Epithelial cell of proximal tubule (primary cell): ENCODE data around the gene SPINK1. TPM values are rescaled to one million over a fixed set of nuclear protein-coding genes. Genes with fewer than 3 reads are reported as not detected.
"Not testable (repeated sequence)": the region's sequence is repeated elsewhere in the genome, so short reads cannot be mapped to it uniquely, and the experiment has no call there.

Experiments
- DNase-seq: peaks from one replicate; pipeline ENCODE4 v3.0.0-alpha.2; 2011; ENCODE audit warnings: low read depth
- H3K4me3 ChIP-seq: 2 replicates; pipeline ENCODE4 v1.5.1; 2011; ENCODE audit warnings: low read depth, mild to moderate bottlenecking, low read length
- total RNA-seq: library from RNA; depleted of rRNA; stranded (reverse); fragments of >200 nt; gene quantifications from 2 replicates; pipeline ENCODE4 v1.2.3, GENCODE V29; 2015
- TF ChIP-seq, protein P1 (sequence below): conservative IDR thresholded peaks from 2 replicates; pipeline ENCODE4 v1.5.1; 2012; ENCODE audit warnings: low read depth, mild to moderate bottlenecking, low read length

SPINK1 gene
- total RNA-seq, 1 donor from 2014 or later, result 0.29 TPM

DNA sequence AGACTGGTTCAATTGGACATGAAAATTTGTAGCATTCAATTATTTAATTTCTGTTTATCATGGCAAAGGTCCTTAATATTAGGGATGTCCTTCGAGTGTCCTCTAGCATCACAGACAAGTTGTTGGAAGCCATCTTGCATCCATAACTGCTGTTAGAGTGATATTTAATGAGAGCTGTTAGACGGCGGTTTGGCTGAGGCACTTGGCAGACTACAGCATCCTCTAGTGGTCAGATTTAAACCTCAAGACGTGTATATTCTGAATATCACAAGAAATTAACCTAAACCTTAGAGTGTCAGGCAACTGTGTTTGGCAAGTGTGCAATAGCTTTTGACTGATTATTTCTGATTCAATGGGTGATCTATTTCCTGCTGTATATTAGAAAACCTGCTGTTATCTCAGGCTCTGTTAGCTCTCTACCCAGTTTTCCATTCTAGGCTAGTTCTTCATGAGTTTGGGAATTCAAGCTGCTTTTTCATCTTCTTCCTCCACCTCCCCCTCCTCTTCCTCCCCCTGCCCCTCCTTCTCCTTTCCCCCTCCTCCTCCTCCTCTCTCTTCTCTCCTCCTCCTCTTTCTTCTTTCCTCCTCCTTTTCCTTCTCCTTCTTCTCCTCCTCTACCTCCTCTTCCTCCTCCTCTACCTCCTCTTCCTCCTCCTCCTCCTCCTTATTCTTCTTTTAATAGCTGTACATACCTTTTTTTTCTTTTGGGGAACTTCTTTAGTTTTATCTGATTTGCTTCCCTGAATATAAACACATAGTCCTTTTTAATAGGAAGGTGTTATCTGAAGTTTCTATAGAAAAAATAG is 8.6 kb downstream of the SPINK1 start:
- TF ChIP-seq, protein P1, sequence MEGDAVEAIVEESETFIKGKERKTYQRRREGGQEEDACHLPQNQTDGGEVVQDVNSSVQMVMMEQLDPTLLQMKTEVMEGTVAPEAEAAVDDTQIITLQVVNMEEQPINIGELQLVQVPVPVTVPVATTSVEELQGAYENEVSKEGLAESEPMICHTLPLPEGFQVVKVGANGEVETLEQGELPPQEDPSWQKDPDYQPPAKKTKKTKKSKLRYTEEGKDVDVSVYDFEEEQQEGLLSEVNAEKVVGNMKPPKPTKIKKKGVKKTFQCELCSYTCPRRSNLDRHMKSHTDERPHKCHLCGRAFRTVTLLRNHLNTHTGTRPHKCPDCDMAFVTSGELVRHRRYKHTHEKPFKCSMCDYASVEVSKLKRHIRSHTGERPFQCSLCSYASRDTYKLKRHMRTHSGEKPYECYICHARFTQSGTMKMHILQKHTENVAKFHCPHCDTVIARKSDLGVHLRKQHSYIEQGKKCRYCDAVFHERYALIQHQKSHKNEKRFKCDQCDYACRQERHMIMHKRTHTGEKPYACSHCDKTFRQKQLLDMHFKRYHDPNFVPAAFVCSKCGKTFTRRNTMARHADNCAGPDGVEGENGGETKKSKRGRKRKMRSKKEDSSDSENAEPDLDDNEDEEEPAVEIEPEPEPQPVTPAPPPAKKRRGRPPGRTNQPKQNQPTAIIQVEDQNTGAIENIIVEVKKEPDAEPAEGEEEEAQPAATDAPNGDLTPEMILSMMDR, result peak; percentile 98
- no peak overlapping the region for H3K4me3 ChIP-seq
- no peak for DNase-seq

DNA sequence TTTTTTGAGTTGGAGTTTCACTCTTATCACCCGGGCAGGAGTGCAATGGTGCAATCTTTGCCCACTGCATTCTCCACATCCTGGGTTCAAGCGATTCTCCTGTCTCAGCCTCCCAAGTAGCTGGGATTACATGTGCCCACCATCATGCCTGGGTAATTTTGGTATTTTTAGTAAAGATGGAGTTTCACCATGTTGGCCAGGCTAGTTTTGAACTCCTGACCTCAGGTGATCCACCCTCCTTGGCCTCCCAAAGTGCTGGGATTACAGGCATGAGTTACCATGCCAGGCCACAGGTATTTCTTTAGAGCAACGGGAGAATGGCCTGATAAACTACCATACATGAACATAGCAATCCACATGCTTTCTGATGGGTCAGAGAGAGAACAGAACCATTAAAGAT is 9.2 kb downstream of the SPINK1 start:
- H3K4me3 ChIP-seq, DNase-seq: not testable (repeated sequence)

DNA sequence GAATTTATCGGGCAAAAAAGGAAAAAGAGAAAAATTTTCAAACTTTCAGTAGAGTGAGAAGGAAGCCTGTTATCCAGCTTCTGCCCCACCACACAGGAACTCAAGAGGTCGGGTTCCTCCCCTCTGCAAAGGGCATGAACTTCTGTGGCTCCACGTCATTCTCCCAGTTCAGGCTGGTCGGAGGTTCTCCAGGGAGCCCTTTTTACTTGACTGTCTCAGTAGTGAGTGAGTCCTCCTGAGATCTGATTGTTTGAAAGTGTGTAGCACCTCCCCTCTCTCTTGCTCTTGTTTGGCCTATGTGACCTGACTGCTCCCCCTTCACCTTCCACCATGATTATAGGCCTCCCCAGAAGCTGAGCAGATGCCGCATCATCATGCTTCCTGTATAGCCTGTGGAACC is 9.7 kb downstream of the SPINK1 start:
- TF ChIP-seq, protein P1, result no peak
- no peak for DNase-seq
- H3K4me3 ChIP-seq, result no peak overlapping the region

DNA sequence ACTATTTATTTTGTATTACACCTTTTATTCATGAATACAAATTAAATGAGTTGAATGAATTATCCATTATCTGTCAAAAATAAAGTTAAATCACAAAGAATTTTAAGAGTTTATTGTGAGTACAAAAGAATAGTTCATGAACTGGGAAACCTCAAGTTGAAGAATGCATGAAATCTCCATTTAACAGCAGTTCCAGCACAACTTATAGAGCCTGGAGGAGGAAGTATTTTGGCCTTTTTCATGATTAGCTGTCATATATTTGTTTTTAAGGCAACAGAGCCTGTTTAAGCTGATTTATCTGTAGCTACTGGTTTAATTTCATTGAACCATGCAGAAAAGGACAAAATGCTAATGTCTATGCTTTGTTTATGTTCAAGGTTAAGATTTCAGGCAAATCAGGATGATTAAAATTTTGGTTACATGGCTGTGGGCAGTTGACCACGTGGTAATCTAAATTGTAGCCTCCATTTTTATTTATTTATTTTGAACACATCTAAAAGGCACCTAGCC is 12.2 kb downstream of the SPINK1 start:
- TF ChIP-seq, protein P1, result no peak
- no peak overlapping the region for H3K4me3 ChIP-seq
- DNase-seq, result no peak

DNA sequence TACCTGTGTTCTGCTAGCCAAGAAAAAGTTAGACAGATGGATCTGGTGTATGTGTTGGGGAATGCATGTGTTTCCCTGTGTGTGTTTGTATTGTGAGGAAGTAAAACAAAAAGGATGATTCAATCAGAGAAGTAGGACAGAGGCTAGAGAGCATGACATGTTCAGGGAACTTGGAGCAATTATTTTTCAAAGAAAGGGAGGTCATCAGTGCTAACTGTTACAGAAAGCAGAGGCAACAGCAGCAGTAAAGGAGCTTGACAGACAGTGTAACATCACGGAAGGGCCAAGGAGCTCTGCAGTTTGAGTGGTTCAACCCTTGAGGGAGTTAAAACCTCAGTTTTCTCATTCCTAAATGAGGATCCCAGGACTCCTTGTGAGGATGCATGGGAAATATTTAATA is 13.2 kb downstream of the SPINK1 start:
- H3K4me3 ChIP-seq, result no peak overlapping the region
- TF ChIP-seq, protein P1, result no peak
- DNase-seq, result no peak

DNA sequence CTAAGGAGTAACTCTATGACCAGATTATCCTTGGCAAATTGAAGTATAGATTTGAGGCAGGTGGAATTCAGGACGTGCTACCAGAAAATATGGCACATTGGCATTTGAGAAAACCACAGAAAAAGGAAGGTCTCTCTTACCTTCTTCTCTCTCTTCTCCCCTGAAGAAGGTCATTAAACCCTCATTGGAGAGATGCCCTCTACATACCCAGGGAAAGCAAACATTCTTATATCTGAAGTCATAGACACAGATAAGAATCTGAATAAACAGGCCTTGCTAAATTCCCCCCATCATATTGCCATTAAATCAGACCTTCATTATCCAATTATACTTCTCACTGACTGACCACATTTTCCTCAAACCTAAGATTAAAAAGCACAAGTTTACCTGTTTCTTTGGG is 17.8 kb downstream of the SPINK1 start:
- no peak for DNase-seq
- H3K4me3 ChIP-seq, result no peak overlapping the region

DNA sequence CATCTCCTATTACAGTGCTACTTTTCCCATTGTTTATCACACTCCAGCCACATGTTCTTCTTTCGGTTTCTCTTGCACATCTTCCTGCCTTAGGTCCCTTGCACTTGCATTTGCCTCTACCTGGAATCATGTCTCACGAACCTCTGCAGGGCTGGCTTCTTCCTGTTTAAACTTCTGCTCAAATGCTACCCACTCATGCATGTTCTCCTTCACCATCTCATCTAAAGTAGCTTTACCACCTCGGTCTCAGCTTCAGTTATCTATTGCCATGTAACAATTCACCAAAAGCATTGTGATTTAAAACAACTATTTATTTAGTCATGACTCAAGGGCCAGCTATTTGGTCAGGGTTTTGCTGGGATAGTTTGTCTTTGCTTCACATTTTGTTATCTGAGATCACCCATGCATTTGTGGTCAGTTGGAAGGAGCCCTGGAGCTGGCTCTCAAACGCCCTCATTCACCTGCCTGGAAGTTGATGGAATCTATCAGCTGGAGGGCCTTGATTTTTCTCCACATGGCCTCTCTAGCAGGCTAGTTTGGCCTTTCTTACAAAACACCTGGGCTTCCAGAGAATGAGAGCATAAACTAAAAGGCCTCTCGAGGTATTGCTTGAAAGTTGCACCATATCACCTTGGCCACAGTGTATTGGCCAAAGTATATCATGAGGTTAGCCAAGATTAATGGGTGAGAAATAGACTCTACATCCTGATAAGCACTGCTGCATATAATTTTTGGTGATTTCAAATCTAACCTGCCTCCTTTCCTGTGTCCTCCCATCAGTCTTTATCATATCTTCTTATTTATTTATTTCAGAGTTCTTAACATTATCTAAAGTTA is 21.4 kb downstream of the SPINK1 start:
- DNase-seq, result no peak
- TF ChIP-seq, protein P1, result no peak
- no peak overlapping the region for H3K4me3 ChIP-seq

More for the DNA sequence above, 17.8 kb downstream of the SPINK1 start:
- TF ChIP-seq, protein P1, result no peak
